ENCODE data around the gene IDH1. TPM values are rescaled to one million over a fixed set of nuclear protein-coding genes. Genes with fewer than 3 reads are reported as not detected.
A peak's percentile ranks its signal among the peaks of the same experiment; 100 is the strongest.

IDH1 gene
- 10 to 100 TPM; 22.0 to 28.0 (median 24.8) TPM for total RNA-seq

DNA sequence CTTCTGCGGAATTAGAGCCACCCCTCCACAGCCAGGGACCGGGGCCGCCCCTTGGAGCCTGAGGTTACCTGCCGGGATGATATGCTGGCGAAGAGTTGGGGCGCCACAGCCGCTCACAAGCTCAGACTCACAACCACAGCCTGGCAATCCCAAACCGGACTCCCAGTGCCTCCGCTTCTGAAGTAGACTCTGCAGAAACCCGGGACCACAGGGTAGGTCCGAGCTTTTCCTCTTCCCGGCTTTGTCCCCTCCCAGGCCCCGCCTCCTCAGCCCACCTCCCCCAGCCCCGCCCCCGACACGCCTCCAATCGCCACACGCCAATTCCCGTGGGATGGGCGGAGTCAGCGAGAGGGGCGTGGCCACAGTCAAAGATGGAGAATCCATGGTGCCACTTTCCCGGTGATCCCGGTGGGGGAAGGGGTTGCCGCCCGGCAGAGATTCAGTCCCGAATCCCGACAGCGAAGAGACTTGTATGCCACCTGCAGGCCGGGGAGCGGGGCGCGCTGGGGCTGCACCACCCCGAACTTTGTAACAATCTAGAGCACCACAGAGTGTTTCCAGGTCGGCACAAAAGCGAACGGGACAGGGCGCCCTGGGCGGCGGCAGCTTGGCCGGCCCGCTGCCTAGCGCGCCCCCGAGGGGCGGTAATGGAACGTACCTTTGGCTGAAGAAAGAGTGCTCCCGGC, at the start of gene IDH1:
Gene IDH1 (minus strand): TSS at position 201 of the 686 bp plus-strand sequence. CDS start 3,520 bp downstream, outside the sequence.
- Histone ChIP-seq H3K27ac (replicated peaks in 1 of 4) (peak within 1 kb of the TSS; percentile 75 to 90 (median 84)), H3K4me3 (peak within 1 kb of the TSS; percentile 73 to 88 (median 82)), H3K27me3 (no peaks in the 10 kb centered on the region), H3K36me3 (peaks cover 0 to 19% (median 11%) of the 10 kb centered on the region in 4 donors), H3K4me1 (peaks cover 18 to 36% (median 24%) of the 10 kb centered on the region in 4 donors), H3K9me3 (no peaks in the 10 kb centered on the region)
- peak; percentile 99 for DNase-seq (ENCODE audit: extremely low spot score)
- 0% methylated on average over 6 of the region's 48 CpGs for WGBS
- intact Hi-C loops (cut with DNase I), result loop anchor here (5.0 to 10.0 kb wide), 2 partner anchors 78 to 630 kb away; partner anchors contain the start of gene METTL21A
- TF ChIP-seq, protein P1, sequence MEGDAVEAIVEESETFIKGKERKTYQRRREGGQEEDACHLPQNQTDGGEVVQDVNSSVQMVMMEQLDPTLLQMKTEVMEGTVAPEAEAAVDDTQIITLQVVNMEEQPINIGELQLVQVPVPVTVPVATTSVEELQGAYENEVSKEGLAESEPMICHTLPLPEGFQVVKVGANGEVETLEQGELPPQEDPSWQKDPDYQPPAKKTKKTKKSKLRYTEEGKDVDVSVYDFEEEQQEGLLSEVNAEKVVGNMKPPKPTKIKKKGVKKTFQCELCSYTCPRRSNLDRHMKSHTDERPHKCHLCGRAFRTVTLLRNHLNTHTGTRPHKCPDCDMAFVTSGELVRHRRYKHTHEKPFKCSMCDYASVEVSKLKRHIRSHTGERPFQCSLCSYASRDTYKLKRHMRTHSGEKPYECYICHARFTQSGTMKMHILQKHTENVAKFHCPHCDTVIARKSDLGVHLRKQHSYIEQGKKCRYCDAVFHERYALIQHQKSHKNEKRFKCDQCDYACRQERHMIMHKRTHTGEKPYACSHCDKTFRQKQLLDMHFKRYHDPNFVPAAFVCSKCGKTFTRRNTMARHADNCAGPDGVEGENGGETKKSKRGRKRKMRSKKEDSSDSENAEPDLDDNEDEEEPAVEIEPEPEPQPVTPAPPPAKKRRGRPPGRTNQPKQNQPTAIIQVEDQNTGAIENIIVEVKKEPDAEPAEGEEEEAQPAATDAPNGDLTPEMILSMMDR (IDR thresholded peaks at IDR 0.05), result peak; percentile 29 to 41 (median 33)
- peak; percentile 63 to 69 for TF ChIP-seq POLR2AphosphoS5 (IDR thresholded peaks at IDR 0.05)
- no peak for TF ChIP-seq POLR2A (IDR thresholded peaks at IDR 0.05; ENCODE audit: low read depth)

DNA sequence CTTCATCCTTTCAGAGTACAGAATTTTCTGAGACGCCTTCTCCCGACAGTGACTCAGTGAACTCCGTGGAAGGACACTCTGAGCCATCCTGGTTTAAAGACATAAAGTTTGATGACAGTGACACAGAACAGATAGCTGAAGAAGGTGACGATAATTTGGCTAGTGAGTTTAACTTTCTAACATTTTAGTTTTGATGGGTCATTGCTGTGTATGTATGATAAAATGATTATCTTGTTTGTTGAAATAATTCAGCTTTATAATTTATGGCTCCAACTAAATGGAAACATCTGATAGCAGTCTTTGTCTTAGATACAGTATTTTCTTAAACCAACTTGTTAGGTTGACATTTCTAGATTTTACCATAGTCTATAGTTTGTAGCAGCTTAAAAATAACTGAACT, 49.3 kb upstream of the IDH1 start:
- peaks cover 38 to 73% (median 65%) of the 10 kb centered on the region in 4 donors for H3K36me3 ChIP-seq
- H3K9me3 ChIP-seq, result no peaks in the 10 kb centered on the region
- H3K4me3 ChIP-seq, result no peak overlapping the region
- DNase-seq (ENCODE audit: extremely low spot score), result no peak
- no peak overlapping the region for H3K27ac ChIP-seq (replicated peaks in 1 of 4)
- TF ChIP-seq POLR2AphosphoS5 (IDR thresholded peaks at IDR 0.05) (no peak), POLR2A (IDR thresholded peaks at IDR 0.05; ENCODE audit: low read depth) (no peak), EP300 (IDR thresholded peaks at IDR 0.05) (no peak)
- TF ChIP-seq, protein P1 (IDR thresholded peaks at IDR 0.05), result no peak
- H3K4me1 ChIP-seq, result peaks cover 0 to 2% (median 0%) of the 10 kb centered on the region in 4 donors
- intact Hi-C loops (cut with DNase I), result no loop called here
- WGBS, result 91% methylated on average over 4 of the region's 4 CpGs
- no peaks in the 10 kb centered on the region for H3K27me3 ChIP-seq

DNA sequence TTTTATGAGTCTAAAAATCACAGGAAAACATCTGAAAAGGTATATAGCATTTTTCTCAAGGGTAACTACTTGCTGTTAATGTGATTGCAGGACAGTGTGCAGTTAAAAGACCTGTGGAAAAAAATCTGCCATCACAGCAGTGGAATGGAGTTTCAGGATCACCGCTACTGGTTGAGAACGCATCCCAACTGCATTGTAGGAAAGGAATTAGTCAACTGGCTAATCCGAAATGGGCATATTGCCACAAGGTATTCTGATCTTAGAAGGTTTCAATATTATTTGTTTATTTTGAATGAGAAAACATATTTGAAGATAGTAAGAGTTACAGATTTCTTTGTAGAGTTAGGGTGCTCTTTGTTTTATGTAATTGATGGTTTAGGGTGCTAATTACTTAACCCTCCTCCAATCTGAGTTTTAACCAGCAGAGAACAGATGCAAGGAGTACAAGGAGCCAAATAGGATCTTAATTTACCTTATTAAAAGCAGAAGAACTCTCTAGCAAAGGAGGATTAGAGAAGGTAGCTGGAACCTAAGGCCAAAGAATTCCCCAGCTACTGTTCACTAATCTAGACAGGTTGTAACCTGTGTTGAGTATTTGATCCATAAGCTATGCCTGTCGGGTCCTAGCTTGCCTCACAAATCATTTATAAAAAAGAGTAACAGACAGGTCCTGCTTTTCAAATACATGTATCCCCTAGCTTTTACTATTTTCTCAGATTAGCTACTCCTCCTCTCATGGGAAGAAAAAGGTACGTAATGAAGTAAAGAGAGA, 46.2 kb upstream of the IDH1 start:
- peaks cover 0 to 10% (median 1%) of the 10 kb centered on the region in 4 donors for H3K4me1 ChIP-seq
- no peak overlapping the region for H3K27ac ChIP-seq (replicated peaks in 1 of 4)
- H3K27me3 ChIP-seq, result no peaks in the 10 kb centered on the region
- no peaks in the 10 kb centered on the region for H3K9me3 ChIP-seq
- no peak for TF ChIP-seq POLR2A (IDR thresholded peaks at IDR 0.05; ENCODE audit: low read depth)
- TF ChIP-seq EP300 (IDR thresholded peaks at IDR 0.05), result no peak
- no peak for TF ChIP-seq POLR2AphosphoS5 (IDR thresholded peaks at IDR 0.05)
- TF ChIP-seq, protein P1 (IDR thresholded peaks at IDR 0.05), result no peak
- peaks cover 48 to 76% (median 71%) of the 10 kb centered on the region in 4 donors for H3K36me3 ChIP-seq
- 91% methylated on average over 5 of the region's 5 CpGs for WGBS
- DNase-seq (ENCODE audit: extremely low spot score), result no peak
- no peak overlapping the region for H3K4me3 ChIP-seq
- intact Hi-C loops (cut with DNase I), result no loop called here

DNA sequence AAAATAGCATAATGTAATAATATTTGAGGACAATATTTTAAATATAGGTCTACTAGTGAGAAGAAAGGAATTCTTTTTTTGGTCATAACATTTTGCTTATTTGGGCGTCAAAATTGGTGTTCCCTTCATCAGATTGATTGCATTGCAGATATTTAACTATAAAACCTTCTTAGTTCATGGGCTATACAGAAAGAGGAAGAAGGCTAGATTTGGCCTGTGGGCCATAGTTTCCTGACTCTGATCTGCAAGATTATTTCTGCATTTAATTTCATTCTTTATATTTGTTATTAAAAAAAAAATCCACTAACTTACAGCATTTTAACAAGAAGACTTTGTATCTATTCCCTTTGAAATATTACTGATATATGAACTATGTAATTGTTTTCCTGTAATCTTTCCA, 43.1 kb upstream of the IDH1 start:
- Histone ChIP-seq H3K27ac (replicated peaks in 1 of 4) (no peak overlapping the region), H3K27me3 (no peaks in the 10 kb centered on the region), H3K36me3 (peaks cover 38 to 60% (median 45%) of the 10 kb centered on the region in 4 donors), H3K4me3 (no peak overlapping the region), H3K9me3 (no peaks in the 10 kb centered on the region), H3K4me1 (peaks cover 0 to 22% (median 3%) of the 10 kb centered on the region in 4 donors)
- TF ChIP-seq POLR2A (IDR thresholded peaks at IDR 0.05; ENCODE audit: low read depth) (no peak), EP300 (IDR thresholded peaks at IDR 0.05) (no peak), POLR2AphosphoS5 (IDR thresholded peaks at IDR 0.05) (no peak)
- intact Hi-C loops (cut with DNase I), result no loop called here
- 85% methylated on average over 1 of the region's 1 CpG for WGBS
- DNase-seq (ENCODE audit: extremely low spot score), result no peak

DNA sequence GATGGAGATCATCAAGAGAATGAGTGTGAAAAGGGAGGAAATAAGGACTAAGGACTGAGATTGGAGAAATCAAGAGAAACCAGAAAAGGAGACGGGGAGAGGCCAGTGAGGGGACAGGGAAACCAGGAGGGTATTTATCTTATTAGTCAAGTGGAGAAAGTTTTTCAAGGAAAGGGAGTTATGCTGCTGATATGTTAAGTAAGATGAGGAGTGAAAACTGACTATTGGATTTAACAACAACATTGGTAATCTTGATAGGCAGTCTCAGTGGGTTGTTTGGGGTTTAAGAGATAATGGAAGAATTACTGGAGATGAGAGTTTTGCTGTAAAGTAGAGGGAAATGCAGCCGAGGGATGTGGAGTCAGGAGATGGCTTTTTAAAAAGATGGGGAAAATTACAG, 41.7 kb upstream of the IDH1 start:
- TF ChIP-seq, protein P1 (IDR thresholded peaks at IDR 0.05), result no peak
- TF ChIP-seq POLR2AphosphoS5 (IDR thresholded peaks at IDR 0.05), result no peak
- no peak for TF ChIP-seq EP300 (IDR thresholded peaks at IDR 0.05)
- TF ChIP-seq POLR2A (IDR thresholded peaks at IDR 0.05; ENCODE audit: low read depth), result no peak
- Histone ChIP-seq H3K4me3 (no peak overlapping the region), H3K4me1 (peaks cover 0 to 22% (median 3%) of the 10 kb centered on the region in 4 donors), H3K27me3 (no peaks in the 10 kb centered on the region), H3K36me3 (peaks cover 25 to 48% (median 32%) of the 10 kb centered on the region in 4 donors), H3K9me3 (no peaks in the 10 kb centered on the region), H3K27ac (replicated peaks in 1 of 4) (no peak overlapping the region)
- intact Hi-C loops (cut with DNase I), result no loop called here
- DNase-seq (ENCODE audit: extremely low spot score), result no peak
- WGBS, result 88% methylated on average over 2 of the region's 2 CpGs
